Fibroblast of lung (primary cell): Measurements from ENCODE around the gene CDKAL1. TPM values are rescaled to one million over a fixed set of nuclear protein-coding genes. Genes with fewer than 3 reads are reported as not detected.

ENCODE experiments used
- DNase-seq, 2 donors: peaks; one replicate each; pipeline versions ENCODE4 v3.0.0 to v3.0.0-alpha.2; 2010; ENCODE audit warnings: low read depth in 2 of 2
- H2AFZ ChIP-seq: 2 replicates; pipeline ENCODE4 v1.5.1; 2012; ENCODE audit warnings: low read length, control low read depth, inconsistent platforms
- H3K27ac ChIP-seq: 2 replicates; pipeline ENCODE4 v1.5.1; 2011; ENCODE audit warnings: low read length, control low read depth; ENCODE audit not compliant: insufficient read depth
- H3K27me3 ChIP-seq: 2 replicates; pipeline ENCODE4 v1.5.1; 2011; ENCODE audit warnings: mild to moderate bottlenecking, low read length; ENCODE audit not compliant: control insufficient read depth, insufficient read depth
- H3K36me3 ChIP-seq: 2 replicates; pipeline ENCODE4 v1.5.1; 2011; ENCODE audit warnings: low read length; ENCODE audit not compliant: control insufficient read depth, insufficient read depth
- H3K4me1 ChIP-seq: 2 replicates; pipeline ENCODE4 v1.5.1; 2011; ENCODE audit warnings: low read length; ENCODE audit not compliant: control insufficient read depth, insufficient read depth; ENCODE audit errors: extremely low read depth
- H3K4me2 ChIP-seq: 2 replicates; pipeline ENCODE4 v1.5.1; 2011; ENCODE audit warnings: low read length, control low read depth; ENCODE audit not compliant: insufficient read depth; ENCODE audit errors: extremely low read depth
- H3K4me3 ChIP-seq, 4 experiments: fragments of 200-600 bp in 1 of 4; sonication (generic) in 1 of 4; replicated peaks in 1 of 4; 2 replicates each; pipeline ENCODE4 v1.5.1; 2011 to 2016; ENCODE audit warnings: low read length in 4 of 4, low read depth in 3 of 4, mild to moderate bottlenecking in 3 of 4, control low read depth in 2 of 4, inconsistent platforms in 1 of 4, mixed read lengths in 1 of 4; ENCODE audit not compliant: insufficient read depth in 1 of 4; ENCODE audit errors: control extremely low read depth in 1 of 4
- H3K79me2 ChIP-seq: 2 replicates; pipeline ENCODE4 v1.5.1; 2012; ENCODE audit warnings: mild to moderate bottlenecking, low read length, inconsistent platforms; ENCODE audit not compliant: control insufficient read depth, insufficient read depth
- H3K9ac ChIP-seq: 2 replicates; pipeline ENCODE4 v1.5.1; 2011; ENCODE audit warnings: mild to moderate bottlenecking, low read length, control low read depth; ENCODE audit not compliant: insufficient read depth
- H3K9me3 ChIP-seq: 2 replicates; pipeline ENCODE4 v1.5.1; 2012; ENCODE audit warnings: low read depth, low read length; ENCODE audit not compliant: control insufficient read depth, insufficient read depth
- H4K20me1 ChIP-seq: 2 replicates; pipeline ENCODE4 v1.5.1; 2011; ENCODE audit warnings: low read length; ENCODE audit not compliant: control insufficient read depth, insufficient read depth; ENCODE audit errors: extremely low read depth
- EZH2 ChIP-seq: IDR thresholded peaks from 2 replicates; pipeline ENCODE4 v1.5.1; 2012; ENCODE audit warnings: low read length, control low read depth, mild to moderate bottlenecking; ENCODE audit errors: missing control alignments
- polyA plus RNA-seq, 2 donors: library from polyadenylated mRNA; depleted of rRNA in 1 of 2; stranded (reverse) in 1 of 2; unstranded in 1 of 2; fragments of >200 nt; gene quantifications; 2 replicates each; pipeline ENCODE4 v1.2.1, GENCODE V29; 2011 to 2012; ENCODE audit warnings: missing spikeins in 1 of 2
- total RNA-seq: library from RNA; depleted of rRNA; stranded (reverse); fragments of >200 nt; gene quantifications from 2 replicates; pipeline ENCODE4 v1.2.1, GENCODE V29; 2014
- TF ChIP-seq, protein P1 (sequence below), 2 donors: IDR thresholded peaks in 1 of 2; conservative IDR thresholded peaks in 1 of 2; 1 replicate in 1 of 2; 2 replicates in 1 of 2; pipeline ENCODE4 v1.5.1; 2011 to 2012; ENCODE audit warnings: low read length in 2 of 2, control low read depth in 1 of 2, inconsistent platforms in 1 of 2, low read depth in 1 of 2, mild to moderate bottlenecking in 1 of 2

CDKAL1 gene
- total and polyA plus RNA-seq, 2 donors (not counting 1 experiment from before 2014, with no cell fraction given) = 7.4 to 15.0 TPM

- no peak overlapping the region for H3K9ac ChIP-seq
- no peak overlapping the region for H2AFZ ChIP-seq
- no peaks in the 10 kb centered on the region for H3K9me3 ChIP-seq
- no peaks in the 10 kb centered on the region for H3K79me2 ChIP-seq
- no peak overlapping the region for H3K4me3 ChIP-seq
- DNase-seq = no peak
- H3K27me3 ChIP-seq = no peaks in the 10 kb centered on the region
- no peak overlapping the region for H3K27ac ChIP-seq
- TF ChIP-seq, protein P1, sequence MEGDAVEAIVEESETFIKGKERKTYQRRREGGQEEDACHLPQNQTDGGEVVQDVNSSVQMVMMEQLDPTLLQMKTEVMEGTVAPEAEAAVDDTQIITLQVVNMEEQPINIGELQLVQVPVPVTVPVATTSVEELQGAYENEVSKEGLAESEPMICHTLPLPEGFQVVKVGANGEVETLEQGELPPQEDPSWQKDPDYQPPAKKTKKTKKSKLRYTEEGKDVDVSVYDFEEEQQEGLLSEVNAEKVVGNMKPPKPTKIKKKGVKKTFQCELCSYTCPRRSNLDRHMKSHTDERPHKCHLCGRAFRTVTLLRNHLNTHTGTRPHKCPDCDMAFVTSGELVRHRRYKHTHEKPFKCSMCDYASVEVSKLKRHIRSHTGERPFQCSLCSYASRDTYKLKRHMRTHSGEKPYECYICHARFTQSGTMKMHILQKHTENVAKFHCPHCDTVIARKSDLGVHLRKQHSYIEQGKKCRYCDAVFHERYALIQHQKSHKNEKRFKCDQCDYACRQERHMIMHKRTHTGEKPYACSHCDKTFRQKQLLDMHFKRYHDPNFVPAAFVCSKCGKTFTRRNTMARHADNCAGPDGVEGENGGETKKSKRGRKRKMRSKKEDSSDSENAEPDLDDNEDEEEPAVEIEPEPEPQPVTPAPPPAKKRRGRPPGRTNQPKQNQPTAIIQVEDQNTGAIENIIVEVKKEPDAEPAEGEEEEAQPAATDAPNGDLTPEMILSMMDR (conservative IDR thresholded peaks at IDR 0.05 in 1 of 2, IDR thresholded peaks at IDR 0.05 in 1 of 2; ENCODE audit: low read depth in 1 of 2, low read length in 2 of 2) = no peak
- H4K20me1 ChIP-seq = no peaks in the 10 kb centered on the region
- no peak overlapping the region for H3K4me2 ChIP-seq
- H3K4me1 ChIP-seq = no peaks in the 10 kb centered on the region
- no peaks in the 10 kb centered on the region for H3K36me3 ChIP-seq
These were observed 730.2 kb downstream of the CDKAL1 start for GRCh38 chr6:21264288-21265033.

DNA sequence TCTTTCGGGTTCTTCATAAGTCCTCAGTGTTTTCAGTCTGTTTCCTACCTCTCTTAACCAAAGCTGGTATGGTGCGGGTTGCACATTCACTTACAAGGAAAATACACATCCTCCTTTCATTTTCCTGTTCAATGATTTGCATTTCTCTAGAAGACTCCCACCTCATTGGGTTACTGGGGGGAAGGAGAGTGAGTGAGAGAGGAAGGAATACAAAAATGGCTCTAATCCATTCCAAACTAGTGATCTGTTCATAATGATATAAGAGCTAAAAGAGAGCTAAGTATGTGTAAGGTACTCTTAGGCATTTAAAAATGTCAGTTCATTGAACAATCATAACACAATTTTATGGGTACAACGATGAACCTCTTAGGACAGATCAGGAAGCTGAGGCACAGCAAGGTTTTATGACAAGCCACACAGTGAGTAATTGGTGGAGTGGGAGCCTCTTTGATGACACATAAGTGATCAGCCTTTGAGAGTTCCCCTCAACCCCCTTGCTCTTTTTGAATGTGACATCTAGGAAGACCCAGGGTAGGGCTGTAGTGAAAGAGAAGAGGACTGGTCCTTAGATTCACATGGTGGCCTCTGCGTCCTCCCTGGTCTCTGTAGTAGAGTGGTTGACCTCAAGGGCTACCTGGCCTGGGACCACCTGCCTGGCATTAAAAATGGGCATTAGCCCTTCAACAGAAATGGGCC, 730.9 kb downstream of the CDKAL1 start:
- Histone ChIP-seq H2AFZ (no peak overlapping the region), H3K27me3 (no peaks in the 10 kb centered on the region), H4K20me1 (no peaks in the 10 kb centered on the region), H3K36me3 (no peaks in the 10 kb centered on the region), H3K27ac (no peak overlapping the region), H3K4me3 (no peak overlapping the region), H3K9ac (no peak overlapping the region), H3K9me3 (no peaks in the 10 kb centered on the region), H3K4me2 (no peak overlapping the region), H3K4me1 (no peaks in the 10 kb centered on the region), H3K79me2 (no peaks in the 10 kb centered on the region)
- no peak for TF ChIP-seq EZH2
- TF ChIP-seq, protein P1 (conservative IDR thresholded peaks at IDR 0.05 in 1 of 2, IDR thresholded peaks at IDR 0.05 in 1 of 2; ENCODE audit: low read depth in 1 of 2, low read length in 2 of 2) = no peak
- DNase-seq = no peak

GRCh38 chr6:21265730-21266044, 731.4 kb downstream of the CDKAL1 start:
- no peaks in the 10 kb centered on the region for H4K20me1 ChIP-seq
- H3K36me3 ChIP-seq = no peaks in the 10 kb centered on the region
- H3K79me2 ChIP-seq = no peaks in the 10 kb centered on the region
- H3K4me1 ChIP-seq = no peaks in the 10 kb centered on the region
- no peak overlapping the region for H2AFZ ChIP-seq
- no peak for TF ChIP-seq EZH2
- no peak overlapping the region for H3K4me3 ChIP-seq
- no peak overlapping the region for H3K27ac ChIP-seq
- H3K9me3 ChIP-seq = no peaks in the 10 kb centered on the region
- no peak overlapping the region for H3K4me2 ChIP-seq
- H3K27me3 ChIP-seq = no peaks in the 10 kb centered on the region
- peak; percentile 6 to 66 for DNase-seq
- H3K9ac ChIP-seq = no peak overlapping the region
